ENCODE data around the gene MVB12B. TPM values are rescaled to one million over a fixed set of nuclear protein-coding genes. Genes with fewer than 3 reads are reported as not detected.
A peak's percentile ranks its signal among the peaks of the same experiment; 100 is the strongest.

MVB12B gene
- total and polyA plus RNA-seq, 2 of the 13 experiments (the other 11 are each of a cell fraction or from before 2014, with no cell fraction given), result 12.1 to 30.1 TPM

- TF ChIP-seq PHF5A (CRISPR knock-in tag; IDR thresholded peaks at IDR 0.05; ENCODE audit: low read depth, unreplicated experiment) (no peak), ZBTB7B (CRISPR knock-in tag; IDR thresholded peaks at IDR 0.05) (peak; percentile 58; the same call in 1 of the 2 replicates), ZNF552 (CRISPR knock-in tag; IDR thresholded peaks at IDR 0.05; ENCODE audit: borderline replicate concordance) (no peak), AGO1 (IDR thresholded peaks at IDR 0.05; ENCODE audit: low read depth, low read length, poor library complexity, severe bottlenecking) (no peak), ZNF275 (CRISPR knock-in tag; IDR thresholded peaks at IDR 0.05; ENCODE audit: borderline replicate concordance) (no peak), ZNF597 (CRISPR knock-in tag; IDR thresholded peaks at IDR 0.05) (no peak), SP1 (IDR thresholded peaks at IDR 0.05) (no peak), SP1 (CRISPR knock-in tag; IDR thresholded peaks at IDR 0.05) (no peak), ZNF773 (CRISPR knock-in tag; IDR thresholded peaks at IDR 0.05; ENCODE audit: borderline replicate concordance) (no peak), ZNF777 (CRISPR knock-in tag; IDR thresholded peaks at IDR 0.05) (no peak), TBX2 (CRISPR knock-in tag; IDR thresholded peaks at IDR 0.05; ENCODE audit: borderline replicate concordance) (peak; percentile 85), ZNF598 (CRISPR knock-in tag; IDR thresholded peaks at IDR 0.05; ENCODE audit: borderline replicate concordance) (peak; percentile 73; the same call in 1 of the 2 replicates), TCF12 (IDR thresholded peaks at IDR 0.05) (no peak), TCF12 (CRISPR knock-in tag; IDR thresholded peaks at IDR 0.05) (no peak), ZFP36L1 (CRISPR knock-in tag; IDR thresholded peaks at IDR 0.05) (no peak), ZNF687 (CRISPR knock-in tag; IDR thresholded peaks at IDR 0.05) (peak; percentile 82), ZNF562 (CRISPR knock-in tag; IDR thresholded peaks at IDR 0.05; ENCODE audit: borderline replicate concordance) (no peak), UBTF (CRISPR knock-in tag; IDR thresholded peaks at IDR 0.05) (peak; percentile 69), TRIM22 (IDR thresholded peaks at IDR 0.05) (no peak)
These were observed 49.9 kb downstream of the MVB12B start (continued) for GRCh38 chr9:126376311-126377175.
